ENCODE measurements around the gene BAD. TPM values are rescaled to one million over a fixed set of nuclear protein-coding genes. Genes with fewer than 3 reads are reported as not detected.

The BAD gene
- total RNA-seq, 1 donor from 2014 or later, result 47.0 TPM

DNA sequence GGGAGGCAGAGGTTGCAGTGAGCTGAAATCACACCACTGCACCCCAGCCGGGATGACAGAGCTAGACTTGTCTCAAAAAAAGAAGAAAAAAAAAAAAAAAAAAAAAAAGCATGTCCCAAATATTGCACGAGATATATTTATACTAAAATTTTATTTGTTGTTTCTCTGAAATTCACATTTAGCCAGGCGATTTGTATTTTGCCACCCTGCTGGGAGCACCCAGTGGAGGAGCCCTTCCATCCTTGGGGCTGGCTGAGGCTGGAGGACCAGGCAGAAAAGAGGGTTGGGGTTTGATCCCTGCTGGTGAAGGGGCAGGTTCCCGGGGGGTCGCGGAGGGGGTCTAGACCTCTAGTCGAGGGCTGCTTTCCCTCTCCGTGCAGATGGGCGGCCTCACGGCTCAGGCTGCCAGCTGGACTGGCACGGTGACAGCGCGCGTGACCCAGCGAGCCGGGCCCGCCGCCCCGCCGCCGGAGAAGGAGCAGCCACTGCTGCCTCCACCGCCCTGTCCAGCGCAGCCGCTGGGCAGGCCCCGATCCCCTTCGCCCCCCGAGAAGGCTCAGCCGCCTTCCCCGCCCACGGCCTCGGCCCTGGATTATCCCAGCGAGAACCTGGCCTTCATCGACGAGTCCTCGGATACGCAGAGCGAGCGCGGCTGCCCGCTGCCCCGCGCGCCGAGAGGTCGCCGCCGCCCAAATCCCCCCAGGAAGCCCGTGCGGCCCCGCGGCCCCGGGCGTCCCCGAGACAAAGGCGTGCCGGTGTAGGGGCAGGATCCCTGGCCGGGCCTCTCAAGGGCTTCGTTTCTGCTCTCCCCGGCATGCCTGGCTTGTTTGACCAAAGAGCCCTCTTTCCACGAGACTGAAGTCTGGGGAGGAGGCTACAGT is 14.7 kb upstream of the BAD start:
- peak overlapping the region; percentile 64 for H3K4me3 Mint-ChIP-seq (ENCODE audit: unreplicated experiment)
- H3K27me3 Mint-ChIP-seq (ENCODE audit: unreplicated experiment), result peaks cover 37% of the 10 kb centered on the region
- peak; percentile 37 for DNase-seq
- peaks cover 2% of the 10 kb centered on the region for H3K4me1 Mint-ChIP-seq (ENCODE audit: low read depth, unreplicated experiment)
- no peaks in the 10 kb centered on the region for H3K36me3 Mint-ChIP-seq (ENCODE audit: unreplicated experiment)
- H3K27ac Mint-ChIP-seq (ENCODE audit: unreplicated experiment), result no peak overlapping the region
- H3K9me3 Mint-ChIP-seq (ENCODE audit: unreplicated experiment), result peaks cover 7% of the 10 kb centered on the region
- TF ChIP-seq, protein P1, sequence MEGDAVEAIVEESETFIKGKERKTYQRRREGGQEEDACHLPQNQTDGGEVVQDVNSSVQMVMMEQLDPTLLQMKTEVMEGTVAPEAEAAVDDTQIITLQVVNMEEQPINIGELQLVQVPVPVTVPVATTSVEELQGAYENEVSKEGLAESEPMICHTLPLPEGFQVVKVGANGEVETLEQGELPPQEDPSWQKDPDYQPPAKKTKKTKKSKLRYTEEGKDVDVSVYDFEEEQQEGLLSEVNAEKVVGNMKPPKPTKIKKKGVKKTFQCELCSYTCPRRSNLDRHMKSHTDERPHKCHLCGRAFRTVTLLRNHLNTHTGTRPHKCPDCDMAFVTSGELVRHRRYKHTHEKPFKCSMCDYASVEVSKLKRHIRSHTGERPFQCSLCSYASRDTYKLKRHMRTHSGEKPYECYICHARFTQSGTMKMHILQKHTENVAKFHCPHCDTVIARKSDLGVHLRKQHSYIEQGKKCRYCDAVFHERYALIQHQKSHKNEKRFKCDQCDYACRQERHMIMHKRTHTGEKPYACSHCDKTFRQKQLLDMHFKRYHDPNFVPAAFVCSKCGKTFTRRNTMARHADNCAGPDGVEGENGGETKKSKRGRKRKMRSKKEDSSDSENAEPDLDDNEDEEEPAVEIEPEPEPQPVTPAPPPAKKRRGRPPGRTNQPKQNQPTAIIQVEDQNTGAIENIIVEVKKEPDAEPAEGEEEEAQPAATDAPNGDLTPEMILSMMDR (IDR thresholded peaks at IDR 0.05; ENCODE audit: partially characterized antibody, unreplicated experiment), result no peak

DNA sequence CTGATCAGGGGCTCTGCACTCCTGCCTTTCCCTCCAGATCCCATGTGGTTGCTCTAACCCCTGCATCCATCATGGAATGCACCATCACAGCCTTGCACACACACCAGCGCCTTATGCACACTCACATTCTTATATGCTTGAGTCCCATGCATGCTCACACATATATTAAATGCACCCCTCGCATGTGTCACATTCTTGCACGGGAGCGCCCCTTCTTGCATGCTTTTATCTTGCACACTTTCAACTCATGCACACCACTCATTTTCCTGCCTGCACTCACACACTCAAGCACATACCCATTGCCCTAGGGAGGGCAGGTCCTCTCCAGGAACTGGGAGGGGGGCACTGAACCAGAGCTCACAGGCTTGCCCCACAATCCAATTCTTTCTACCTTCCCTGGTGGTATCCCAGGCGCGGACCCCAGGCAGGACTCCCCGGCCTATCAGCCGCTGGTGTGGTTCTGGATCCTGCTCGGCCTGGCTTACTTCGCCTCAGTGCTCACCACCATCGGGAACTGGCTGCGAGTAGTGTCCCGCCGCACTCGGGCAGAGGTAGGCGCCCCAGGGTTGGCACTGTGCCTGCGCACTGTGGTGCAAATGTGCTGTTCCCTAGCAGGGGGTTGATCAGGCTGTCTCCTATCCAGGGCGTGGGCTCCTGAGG is 13.4 kb upstream of the BAD start:
- TF ChIP-seq, protein P1 (IDR thresholded peaks at IDR 0.05; ENCODE audit: partially characterized antibody, unreplicated experiment), result no peak
- Mint-ChIP-seq H3K9me3 (ENCODE audit: unreplicated experiment) (peaks cover 10% of the 10 kb centered on the region), H3K4me1 (ENCODE audit: low read depth, unreplicated experiment) (peaks cover 2% of the 10 kb centered on the region), H3K27me3 (ENCODE audit: unreplicated experiment) (peaks cover 46% of the 10 kb centered on the region), H3K27ac (ENCODE audit: unreplicated experiment) (no peak overlapping the region), H3K4me3 (ENCODE audit: unreplicated experiment) (peak overlapping the region; percentile 2), H3K36me3 (ENCODE audit: unreplicated experiment) (no peaks in the 10 kb centered on the region)
- DNase-seq, result no peak

DNA sequence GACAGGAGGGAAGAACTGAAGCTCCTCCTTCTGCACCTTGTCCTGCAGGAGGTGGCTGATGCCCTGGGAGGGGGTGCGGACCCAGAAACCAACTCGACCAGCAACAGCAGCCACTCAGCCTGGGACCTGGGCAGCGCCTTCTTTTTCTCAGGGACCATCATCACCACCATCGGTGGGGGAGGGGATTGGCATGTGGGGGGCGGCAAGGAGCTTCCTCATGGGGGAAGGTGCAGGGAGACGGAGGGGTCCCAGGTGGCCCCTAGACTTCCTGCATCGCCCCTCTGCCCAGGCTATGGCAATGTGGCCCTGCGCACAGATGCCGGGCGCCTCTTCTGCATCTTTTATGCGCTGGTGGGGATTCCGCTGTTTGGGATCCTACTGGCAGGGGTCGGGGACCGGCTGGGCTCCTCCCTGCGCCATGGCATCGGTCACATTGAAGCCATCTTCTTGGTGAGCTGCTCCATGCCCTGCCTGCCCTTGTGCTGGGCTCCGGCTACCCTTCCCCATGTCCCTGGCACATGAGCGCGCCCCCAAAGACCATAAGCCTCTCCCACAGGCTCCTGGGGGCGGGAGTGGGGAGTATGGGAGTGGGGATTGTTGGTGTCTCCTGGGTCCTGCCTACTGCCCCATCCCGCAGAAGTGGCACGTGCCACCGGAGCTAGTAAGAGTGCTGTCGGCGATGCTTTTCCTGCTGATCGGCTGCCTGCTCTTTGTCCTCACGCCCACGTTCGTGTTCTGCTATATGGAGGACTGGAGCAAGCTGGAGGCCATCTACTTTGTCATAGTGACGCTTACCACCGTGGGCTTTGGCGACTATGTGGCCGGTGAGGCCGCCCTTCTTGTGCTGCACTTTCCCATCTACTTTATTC is 12.6 kb upstream of the BAD start:
- H3K9me3 Mint-ChIP-seq (ENCODE audit: unreplicated experiment), result peaks cover 10% of the 10 kb centered on the region
- H3K4me3 Mint-ChIP-seq (ENCODE audit: unreplicated experiment), result peak overlapping the region; percentile 2
- TF ChIP-seq, protein P1 (IDR thresholded peaks at IDR 0.05; ENCODE audit: partially characterized antibody, unreplicated experiment), result no peak
- H3K36me3 Mint-ChIP-seq (ENCODE audit: unreplicated experiment), result no peaks in the 10 kb centered on the region
- H3K4me1 Mint-ChIP-seq (ENCODE audit: low read depth, unreplicated experiment), result peaks cover 2% of the 10 kb centered on the region
- DNase-seq, result no peak
- H3K27me3 Mint-ChIP-seq (ENCODE audit: unreplicated experiment), result peaks cover 49% of the 10 kb centered on the region
- no peak overlapping the region for H3K27ac Mint-ChIP-seq (ENCODE audit: unreplicated experiment)

DNA sequence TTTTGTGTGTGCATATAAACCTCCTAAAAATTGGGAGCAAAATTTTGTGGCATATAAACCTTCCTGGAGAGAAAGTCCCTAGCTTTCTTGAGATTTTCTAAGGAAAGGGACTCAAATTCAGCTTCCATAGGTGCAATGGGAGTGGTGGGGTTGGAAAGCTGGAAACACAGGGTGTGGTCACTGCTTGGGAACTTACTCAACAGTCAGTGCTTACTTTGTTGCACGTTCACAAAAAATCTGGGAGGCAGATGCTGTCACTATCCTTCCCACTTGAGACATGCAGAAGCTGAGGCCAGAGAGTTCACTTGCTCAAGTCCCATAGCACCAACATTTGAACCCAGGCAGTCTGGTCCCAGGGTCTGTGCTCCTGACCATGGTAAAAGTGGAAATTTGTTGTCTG is 11.8 kb upstream of the BAD start:
- peaks cover 49% of the 10 kb centered on the region for H3K27me3 Mint-ChIP-seq (ENCODE audit: unreplicated experiment)
- H3K36me3 Mint-ChIP-seq (ENCODE audit: unreplicated experiment), result no peaks in the 10 kb centered on the region
- H3K4me3 Mint-ChIP-seq (ENCODE audit: unreplicated experiment), result no peak overlapping the region
- TF ChIP-seq, protein P1 (IDR thresholded peaks at IDR 0.05; ENCODE audit: partially characterized antibody, unreplicated experiment), result no peak
- H3K27ac Mint-ChIP-seq (ENCODE audit: unreplicated experiment), result no peak overlapping the region
- DNase-seq, result no peak
- peaks cover 2% of the 10 kb centered on the region for H3K4me1 Mint-ChIP-seq (ENCODE audit: low read depth, unreplicated experiment)
- peaks cover 10% of the 10 kb centered on the region for H3K9me3 Mint-ChIP-seq (ENCODE audit: unreplicated experiment)
